Fibroblast of mammary gland (primary cell): ENCODE measurements around the gene TMCC1.

Experiments used
- DNase-seq: peaks from one replicate; pipeline ENCODE4 v3.0.0-alpha.2; 2010; ENCODE audit warnings: low read depth
- H3K4me3 ChIP-seq: 2 replicates; pipeline ENCODE4 v1.5.1; 2011; ENCODE audit warnings: low read depth, mild to moderate bottlenecking, low read length, moderate library complexity; ENCODE audit not compliant: control insufficient read depth
- TF ChIP-seq, protein P1 (sequence below): conservative IDR thresholded peaks from 2 replicates; pipeline ENCODE4 v1.5.1; 2011; ENCODE audit warnings: low read depth, low read length, inconsistent platforms; ENCODE audit not compliant: control insufficient read depth, insufficient read depth

TMCC1 gene

DNA sequence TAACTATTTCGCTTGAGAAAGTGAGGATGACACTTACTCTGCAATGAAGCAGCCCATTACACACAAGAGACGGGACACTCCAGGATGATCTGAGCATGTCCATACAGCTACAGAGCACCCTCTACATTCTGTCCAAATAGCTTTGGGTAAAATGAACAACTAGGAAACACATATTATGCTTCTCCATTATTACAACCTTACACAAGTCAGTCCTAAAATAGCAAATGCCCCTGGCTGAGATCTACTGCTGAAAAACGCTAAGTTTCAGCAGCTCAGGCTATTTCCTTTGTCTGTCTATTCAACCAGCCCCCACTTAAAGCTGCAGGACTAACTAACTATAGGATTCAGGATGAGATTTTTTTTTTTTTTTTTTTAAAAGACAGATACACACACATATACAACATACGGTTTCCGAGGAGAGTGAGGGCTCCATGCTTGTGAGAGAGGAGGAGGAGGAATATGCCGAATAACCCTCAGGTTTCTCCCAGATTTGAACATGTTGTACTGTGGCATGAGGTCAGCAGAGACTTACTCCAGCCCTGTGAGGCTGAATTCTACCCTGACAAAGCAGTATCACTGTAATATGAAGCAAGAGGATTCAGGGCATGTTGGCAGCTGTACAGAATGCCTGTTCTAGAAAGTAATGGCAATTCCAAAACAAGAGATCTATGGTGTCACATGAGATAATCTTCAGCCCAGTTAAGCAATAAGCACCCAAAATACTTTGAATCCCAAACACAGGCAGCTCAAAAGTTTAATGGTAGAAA, 169.8 kb downstream of the TMCC1 start:
- TF ChIP-seq, protein P1, sequence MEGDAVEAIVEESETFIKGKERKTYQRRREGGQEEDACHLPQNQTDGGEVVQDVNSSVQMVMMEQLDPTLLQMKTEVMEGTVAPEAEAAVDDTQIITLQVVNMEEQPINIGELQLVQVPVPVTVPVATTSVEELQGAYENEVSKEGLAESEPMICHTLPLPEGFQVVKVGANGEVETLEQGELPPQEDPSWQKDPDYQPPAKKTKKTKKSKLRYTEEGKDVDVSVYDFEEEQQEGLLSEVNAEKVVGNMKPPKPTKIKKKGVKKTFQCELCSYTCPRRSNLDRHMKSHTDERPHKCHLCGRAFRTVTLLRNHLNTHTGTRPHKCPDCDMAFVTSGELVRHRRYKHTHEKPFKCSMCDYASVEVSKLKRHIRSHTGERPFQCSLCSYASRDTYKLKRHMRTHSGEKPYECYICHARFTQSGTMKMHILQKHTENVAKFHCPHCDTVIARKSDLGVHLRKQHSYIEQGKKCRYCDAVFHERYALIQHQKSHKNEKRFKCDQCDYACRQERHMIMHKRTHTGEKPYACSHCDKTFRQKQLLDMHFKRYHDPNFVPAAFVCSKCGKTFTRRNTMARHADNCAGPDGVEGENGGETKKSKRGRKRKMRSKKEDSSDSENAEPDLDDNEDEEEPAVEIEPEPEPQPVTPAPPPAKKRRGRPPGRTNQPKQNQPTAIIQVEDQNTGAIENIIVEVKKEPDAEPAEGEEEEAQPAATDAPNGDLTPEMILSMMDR = no peak
- H3K4me3 ChIP-seq = no peak overlapping the region
- peak; percentile 94 for DNase-seq

DNA sequence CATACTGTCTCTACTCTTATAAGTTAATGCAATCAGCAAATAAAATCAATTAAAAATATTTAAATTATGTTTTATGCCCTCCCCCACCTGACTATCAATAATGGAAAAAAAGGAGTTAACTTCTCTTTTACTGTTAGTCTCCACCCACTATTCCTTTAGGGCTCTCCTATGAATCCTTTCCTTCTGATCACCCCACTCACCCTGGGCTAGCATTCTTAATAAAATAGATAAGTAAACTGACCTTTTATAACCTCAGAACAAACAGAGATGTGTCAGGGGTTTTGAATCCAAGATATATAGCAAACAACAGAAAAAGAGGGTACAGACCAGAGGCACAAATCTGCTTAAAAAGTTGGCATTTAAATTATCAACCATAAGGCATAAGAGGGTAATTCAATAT, 171.0 kb downstream of the TMCC1 start:
- DNase-seq = no peak
- no peak overlapping the region for H3K4me3 ChIP-seq
- TF ChIP-seq, protein P1 = no peak

DNA sequence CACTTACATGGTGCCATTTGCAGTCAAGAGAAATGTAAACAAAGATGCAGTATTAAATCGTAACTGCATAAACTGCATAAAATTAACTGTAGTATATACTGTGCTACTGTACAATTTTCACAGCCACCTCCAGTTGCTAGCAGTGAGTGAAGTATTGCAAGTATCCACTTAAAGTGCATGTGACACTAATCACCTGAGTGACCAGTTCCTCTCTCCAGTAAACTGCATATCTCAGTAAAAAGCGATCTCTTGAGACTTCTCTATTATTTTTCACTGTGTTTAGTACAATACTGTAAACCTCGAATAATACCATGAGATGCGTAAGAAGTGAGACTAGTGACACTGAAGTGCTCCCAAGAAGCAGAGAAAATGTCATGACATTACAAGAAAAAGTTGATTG, 175.3 kb downstream of the TMCC1 start:
- no peak overlapping the region for H3K4me3 ChIP-seq
- TF ChIP-seq, protein P1 = no peak
- no peak for DNase-seq

DNA sequence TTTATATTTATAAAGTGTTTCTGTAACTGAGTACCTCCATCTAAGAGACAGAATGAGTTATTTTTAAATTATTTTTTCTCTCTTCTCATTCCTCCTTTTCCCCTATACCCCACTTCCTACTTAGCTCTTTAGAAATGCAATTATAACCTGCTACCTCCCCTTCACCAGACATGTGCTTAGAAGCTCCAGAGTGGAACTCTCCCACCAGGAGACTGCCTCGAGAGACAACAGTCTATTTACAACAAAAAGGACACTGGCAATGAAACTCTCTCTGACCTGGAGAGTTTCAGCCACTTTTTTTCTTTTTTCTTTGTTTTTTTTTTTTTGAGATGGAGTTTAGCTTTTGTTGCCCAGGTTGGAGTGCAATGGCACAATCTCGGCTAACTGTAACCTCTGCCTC, 177.7 kb downstream of the TMCC1 start:
- H3K4me3 ChIP-seq = no peak overlapping the region
- no peak for DNase-seq
- TF ChIP-seq, protein P1 = no peak

DNA sequence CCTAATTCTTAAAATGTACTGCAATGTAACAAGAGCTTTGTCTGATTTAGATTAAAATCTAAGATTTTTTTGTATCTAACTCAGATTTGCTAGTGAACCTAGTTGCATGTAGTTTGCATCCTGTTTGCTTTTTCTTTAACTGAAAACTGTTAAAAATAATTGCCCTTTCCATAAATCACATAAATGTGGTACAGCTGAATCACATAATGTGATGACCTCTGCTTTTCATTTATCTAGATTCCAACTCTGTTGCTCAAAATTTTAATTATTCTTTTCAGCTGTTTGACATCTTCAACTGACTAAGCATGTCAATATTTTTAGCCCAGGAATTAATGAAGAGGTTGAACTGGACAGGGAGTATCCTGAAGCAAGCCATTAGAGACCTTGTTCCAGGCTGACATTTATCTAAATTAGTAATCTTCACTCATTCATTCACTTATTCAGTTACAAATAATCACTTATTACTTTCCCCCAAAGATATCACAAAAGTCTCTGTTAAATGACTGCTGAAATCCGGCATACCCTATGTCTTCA, 185.1 kb downstream of the TMCC1 start:
- H3K4me3 ChIP-seq = no peak overlapping the region
- TF ChIP-seq, protein P1 = no peak
- DNase-seq = peak; percentile 6

DNA sequence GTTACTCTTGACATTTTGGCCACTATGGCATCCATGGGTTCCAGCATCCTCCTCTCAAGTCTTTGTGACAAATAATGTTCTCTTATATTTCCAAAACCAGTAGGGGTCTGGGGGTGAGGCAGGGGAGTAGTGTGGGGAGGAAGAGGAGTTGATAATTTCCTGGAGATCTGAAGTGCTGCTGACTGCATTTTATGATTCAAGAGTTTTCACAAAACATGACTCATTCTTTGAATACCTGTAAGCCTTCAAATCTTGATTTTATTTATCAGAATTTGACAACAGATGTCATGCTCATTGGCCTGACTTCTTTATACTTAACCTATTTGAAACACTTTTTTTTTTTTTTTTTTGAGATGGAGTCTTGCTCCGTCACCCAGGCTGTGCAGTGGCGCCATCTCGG, 188.2 kb downstream of the TMCC1 start:
- H3K4me3 ChIP-seq = no peak overlapping the region
- DNase-seq = no peak
- TF ChIP-seq, protein P1 = no peak
